ENCODE measurements around the gene CRY2.
"Not testable (repeated sequence)": the region's sequence is repeated elsewhere in the genome, so short reads cannot be mapped to it uniquely, and the experiment has no call there.

The CRY2 gene

DNA sequence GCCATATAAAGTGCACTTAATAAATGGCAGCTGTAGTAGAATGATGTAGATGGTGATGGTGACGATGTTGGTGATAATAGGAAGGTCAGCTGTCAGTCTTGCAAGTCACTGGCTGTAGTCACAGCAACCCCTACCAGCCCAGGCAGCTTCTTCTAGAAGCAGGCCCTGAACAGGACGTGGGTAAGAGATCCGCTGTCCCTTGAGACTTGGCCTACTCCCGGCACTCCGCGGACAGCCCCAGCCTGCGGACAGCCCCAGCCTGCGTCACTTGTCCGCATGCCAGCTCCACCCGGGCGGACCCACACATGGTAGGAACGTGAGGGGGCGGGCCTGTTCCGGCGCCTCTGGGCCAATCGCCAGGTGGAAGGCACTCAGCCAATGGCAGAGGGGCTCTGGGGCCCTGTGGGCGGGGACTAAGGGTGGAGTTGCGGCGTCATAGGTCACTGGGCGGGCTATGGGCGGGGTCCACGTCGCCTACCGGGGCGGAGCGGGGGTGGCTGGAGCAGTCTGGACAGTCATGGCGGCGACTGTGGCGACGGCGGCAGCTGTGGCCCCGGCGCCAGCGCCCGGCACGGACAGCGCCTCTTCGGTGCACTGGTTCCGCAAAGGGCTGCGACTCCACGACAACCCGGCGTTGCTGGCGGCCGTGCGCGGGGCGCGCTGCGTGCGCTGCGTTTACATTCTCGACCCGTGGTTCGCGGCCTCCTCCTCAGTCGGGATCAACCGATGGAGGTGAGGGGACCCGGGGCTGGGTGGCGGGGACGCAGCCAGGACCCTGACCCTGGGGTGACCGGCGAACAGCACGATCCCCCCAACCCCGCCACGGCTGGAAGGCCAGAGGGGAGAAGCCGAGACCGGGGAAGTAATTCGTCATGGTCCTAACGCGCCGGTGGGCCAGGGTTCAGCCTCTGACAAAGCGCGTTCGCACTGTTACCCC is at the start of gene CRY2:
TSS of gene CRY2 (plus strand) at position 502 of the 937 bp plus-strand sequence. CDS start at position 518, 16 bp downstream.
- DNase-seq = peak; percentile 93

DNA sequence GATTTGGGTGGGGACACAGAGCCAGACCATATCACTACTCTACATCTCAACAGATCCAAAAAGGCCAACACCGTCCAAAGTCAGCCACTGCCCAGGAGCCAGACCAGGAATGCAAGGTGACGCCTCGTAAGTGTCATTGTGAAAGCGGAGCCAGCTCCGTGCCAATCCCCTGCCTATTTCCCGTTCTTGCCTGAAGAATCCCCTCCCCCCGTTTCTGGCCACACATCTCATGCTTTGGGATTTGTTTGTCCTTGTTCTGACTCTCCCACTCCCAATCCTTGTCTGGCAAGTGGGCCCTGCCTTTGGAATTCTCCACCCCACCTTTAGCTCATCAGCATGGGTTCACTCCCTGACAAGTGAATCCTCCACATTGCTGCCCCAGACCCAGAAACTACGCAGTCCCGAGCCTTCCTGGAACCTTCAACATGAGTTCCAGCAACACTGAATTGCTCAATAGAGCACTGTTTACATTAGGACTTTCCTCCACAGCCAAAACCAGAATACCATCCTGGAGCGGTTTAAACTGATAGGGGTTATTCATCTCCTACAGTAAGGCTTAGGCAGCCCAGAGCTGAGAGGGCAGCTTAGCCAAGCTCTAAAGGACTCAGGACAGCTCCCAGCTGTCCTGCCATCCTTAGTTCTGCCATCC is 48.4 kb upstream of the CRY2 start:
- peak; percentile 42 for DNase-seq

GRCh38 chr11:45799562-45799961 is 47.7 kb upstream of the CRY2 start:
- no peak for DNase-seq

GRCh38 chr11:45800261-45800660 is 47.0 kb upstream of the CRY2 start:
- DNase-seq = no peak

DNA sequence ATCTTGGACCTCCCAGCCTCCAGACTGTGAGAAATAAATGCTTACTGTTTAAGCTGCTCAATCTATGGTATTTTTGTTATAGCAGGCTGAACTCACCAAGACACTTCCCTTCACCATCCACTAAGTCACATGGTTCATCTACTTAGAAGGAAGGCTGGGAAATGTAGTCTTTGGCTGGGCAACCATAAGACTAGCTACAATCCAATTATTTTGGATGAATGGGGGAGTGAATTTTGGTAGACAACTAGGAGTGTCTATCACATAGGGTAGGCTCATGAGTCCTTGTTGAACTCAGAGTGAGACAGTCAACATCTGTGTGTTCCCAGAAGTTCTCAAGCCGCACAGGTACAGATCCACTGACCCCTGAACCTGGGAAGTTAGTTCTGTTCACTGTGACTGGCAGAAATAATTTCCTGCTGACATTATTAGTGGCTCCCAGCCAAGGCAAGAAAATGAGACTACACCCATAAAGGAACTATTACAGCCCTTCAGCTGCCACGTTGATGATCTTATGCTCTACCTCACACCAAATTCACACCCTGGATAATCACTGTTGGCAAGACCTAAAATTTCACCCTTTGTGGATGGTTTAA is 45.5 kb upstream of the CRY2 start:
- DNase-seq = no peak

DNA sequence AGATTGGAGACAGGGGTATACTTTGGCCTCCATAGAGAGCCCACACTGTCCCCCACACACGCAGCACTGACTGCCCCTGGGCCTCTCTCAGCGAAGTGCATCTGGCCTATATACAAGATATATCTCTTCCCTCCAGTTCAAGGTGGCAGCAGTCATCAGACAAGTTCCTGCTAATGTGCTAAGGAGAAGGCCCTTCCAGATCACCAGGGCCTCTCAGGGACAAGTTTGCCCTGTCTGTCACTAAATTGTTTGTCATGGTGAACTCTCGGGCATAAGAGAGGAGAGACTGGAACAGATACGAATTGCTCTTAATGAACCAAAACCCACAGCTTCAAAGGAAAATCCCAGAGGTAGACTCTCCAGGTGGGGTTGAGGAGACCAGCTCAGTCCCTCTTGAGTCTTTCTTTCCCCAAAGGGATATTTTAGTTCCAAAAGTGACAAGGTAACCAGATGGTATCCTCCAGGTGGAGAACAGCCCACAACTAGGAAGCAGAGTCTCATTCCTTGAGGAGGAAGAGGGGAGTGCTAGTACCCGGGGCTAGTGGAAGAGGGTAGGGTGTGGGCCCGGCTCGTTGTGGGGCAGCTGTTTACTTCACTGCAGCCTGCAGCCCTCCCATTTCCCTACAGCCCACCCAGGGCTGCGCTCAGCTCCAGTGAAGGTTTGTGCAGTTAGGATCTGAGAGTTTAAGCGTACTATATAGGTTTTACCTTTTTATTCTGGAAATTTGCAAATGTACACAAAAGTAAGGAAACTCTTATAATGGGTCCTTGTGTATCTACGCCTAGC is 44.6 kb upstream of the CRY2 start:
- no peak for DNase-seq

GRCh38 chr11:45803971-45804760 is 43.1 kb upstream of the CRY2 start:
- peak; percentile 47 for DNase-seq

DNA sequence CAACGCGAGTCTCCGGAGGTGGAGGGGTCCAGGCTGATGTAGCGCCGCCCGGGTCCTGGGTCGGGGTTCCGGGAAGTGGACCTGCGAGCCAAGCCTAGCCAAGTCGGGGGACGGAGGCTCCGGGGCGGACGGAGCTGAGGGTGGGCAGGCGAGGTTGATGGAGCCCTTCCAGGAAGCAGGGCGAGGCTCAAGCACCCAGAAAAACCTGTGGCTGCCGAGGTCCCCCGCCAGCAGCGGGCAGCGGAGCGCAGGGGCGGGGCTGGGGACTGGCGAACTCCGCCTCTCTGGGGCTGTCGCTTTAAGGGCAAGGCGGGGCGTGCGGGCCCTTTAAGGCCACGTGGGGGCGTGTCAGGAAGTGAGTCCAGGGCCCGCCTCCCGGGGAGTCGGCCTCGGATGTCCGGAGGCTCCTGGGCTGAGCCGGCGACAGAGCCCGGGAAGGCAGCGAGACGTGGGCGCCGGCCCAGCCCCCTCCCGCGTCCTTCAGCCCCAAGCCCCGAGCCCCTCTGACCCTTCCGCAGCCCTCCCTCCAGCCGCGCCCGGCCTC is 42.4 kb upstream of the CRY2 start, which contains the start of gene SLC35C1:
TSS of gene SLC35C1 (plus strand) at position 389 of the 544 bp plus-strand sequence. CDS start 653 bp downstream, outside the sequence.
- peak; percentile 87 for DNase-seq

- no peak for DNase-seq
These were observed 41.8 kb upstream of the CRY2 start for GRCh38 chr11:45805305-45806071.

GRCh38 chr11:45806072-45806933 is 41.0 kb upstream of the CRY2 start:
- DNase-seq = no peak

DNA sequence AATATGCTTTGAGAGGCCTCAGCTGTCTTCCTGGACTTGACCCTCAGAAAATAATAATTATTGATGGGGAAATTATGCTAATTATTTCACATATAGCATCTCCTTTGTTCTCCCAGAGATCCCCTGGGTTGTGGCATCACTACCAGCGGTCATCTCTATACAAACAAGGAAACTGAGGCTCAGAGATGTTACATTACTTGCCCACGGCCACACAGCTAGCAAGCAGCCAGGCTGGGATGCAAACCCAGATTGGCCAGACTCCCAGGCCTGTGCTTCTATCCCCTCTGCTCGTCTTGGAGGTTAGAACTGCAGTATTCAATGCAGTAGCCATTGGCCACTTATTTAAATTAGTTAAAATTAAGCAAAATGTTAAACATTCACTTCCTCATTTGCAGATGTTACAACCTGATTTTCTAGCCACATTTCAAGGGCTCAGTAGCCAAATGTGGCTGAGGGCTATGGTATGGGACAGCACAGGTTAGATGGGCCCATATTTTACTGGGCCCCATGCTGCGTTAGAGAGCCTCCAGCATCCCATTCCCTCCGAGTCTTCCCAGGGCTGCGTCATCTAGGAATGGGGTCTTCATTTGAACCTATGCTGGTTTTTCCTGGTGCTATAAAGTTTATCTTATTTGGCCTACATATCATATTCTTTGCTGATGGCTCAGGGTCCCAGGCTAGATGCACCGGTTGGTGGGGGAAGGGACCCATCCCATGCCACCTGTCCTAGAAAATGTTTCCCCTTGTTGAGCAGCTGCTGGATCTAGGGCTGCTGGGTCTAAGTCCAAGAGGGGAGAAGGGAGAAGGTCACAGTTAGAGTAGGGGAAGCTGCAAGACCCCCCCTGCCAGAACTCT is 40.1 kb upstream of the CRY2 start:
- no peak for DNase-seq

DNA sequence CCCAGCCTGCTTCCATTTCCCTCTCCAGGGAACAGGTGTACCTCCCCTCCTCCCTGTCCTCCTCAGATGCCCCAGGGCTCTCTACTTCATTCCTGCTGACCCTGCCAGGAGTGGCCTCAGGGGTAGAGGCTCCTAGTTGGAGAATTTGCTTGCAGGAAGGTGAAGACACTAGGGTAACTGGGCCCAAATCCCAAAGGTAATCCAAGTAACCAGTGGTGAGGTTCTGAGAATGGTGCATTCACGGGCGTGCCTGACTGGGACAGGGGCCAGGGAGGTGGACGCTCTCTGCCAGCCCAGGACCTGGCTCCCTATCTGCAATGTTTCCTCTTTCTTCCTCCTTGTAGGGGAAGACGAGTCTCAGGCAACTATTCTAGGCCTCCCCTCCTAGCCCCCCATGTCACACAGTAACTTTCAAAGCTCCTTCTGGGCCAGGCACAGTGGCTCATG is 39.5 kb upstream of the CRY2 start:
- no peak for DNase-seq

DNA sequence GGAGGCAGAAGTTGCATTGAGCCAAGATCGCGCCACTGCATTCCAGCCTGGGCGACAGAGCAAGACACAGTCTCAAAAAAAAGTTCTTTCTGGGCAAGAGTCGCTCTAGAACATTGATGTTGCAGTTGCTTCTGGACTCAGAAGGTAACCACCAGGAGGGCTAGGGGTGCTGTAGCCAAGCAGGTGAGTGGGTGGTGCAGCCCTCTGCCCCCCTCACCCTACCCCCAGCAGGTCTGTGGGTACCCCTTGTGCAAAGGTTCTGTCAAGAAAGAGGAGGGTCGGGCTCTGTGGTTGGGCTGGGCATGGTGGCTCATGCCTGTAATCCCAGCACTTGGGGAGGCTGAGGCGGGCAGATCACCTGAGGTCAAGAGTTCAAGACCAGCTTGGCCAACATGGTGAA is 38.8 kb upstream of the CRY2 start:
- DNase-seq = not testable (repeated sequence)

- DNase-seq = no peak
These were observed 37.5 kb upstream of the CRY2 start for GRCh38 chr11:45809456-45810395.

- DNase-seq = no peak
These were observed 36.7 kb upstream of the CRY2 start for GRCh38 chr11:45810431-45811108.

DNA sequence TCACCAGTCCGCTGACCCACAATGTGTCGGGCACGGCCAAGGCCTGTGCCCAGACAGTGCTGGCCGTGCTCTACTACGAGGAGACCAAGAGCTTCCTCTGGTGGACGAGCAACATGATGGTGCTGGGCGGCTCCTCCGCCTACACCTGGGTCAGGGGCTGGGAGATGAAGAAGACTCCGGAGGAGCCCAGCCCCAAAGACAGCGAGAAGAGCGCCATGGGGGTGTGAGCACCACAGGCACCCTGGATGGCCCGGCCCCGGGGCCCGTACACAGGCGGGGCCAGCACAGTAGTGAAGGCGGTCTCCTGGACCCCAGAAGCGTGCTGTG is 36.2 kb upstream of the CRY2 start:
- DNase-seq = no peak

Measured in NCI-H526 treated with DMSO at 0.1 percent for 48 hours (cell line).